ENCODE data around the gene GRK6.
A peak's percentile ranks its signal among the peaks of the same experiment; 100 is the strongest.

DNA sequence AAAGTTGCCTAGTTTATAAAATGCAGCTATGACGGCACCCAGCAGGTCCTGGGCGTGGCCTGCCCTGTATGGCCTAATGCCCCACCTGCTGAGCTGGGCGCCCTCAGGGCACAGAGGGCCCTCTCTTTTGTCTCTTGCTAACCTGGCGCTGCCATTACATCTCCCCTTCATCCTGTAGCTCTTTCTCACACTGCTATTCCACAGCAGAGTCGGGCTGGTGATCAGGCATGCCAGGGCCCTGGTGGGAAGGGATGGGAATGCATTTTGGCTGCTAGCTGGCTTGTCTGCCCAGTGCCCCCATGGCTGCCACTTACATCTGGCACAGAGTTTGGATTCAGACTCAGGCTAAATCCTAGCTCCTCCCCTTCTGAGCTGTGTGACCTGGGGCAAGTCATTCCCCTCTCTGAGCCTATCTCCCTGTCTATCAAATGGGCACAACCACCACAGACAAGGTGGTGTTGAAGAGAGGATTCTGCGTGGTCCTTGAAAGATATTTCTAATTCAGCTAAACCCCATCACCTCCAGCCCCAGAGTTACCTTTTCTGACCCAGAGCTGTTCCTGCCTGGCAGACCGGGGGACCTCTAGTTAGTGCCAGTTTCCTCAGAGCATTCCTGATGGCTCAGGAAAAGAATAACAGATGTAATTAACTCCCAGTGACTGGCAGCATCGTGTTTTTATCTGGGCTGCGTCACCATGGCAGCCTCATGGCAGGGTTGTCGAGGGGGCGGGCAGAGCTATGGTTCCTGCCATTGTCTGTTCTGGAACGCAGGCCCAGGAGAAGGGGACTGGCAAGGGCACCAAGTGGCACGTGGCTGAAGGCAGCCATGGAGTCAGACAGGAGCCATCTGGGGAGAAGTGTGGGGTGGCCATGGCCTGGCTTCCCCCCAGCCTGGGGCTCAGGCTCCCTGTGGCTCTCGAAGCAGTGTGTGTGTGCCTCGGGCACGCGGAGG is 26.5 kb downstream of the GRK6 start:
- TF ChIP-seq CTCF (IDR thresholded peaks at IDR 0.05), result 0 out of 2 replicates have a peak, but pooled peaks have one; percentile 14
- no peak for TF ChIP-seq YY1 (IDR thresholded peaks at IDR 0.05; ENCODE audit: low read depth)
- TF ChIP-seq POLR2AphosphoS5 (IDR thresholded peaks at IDR 0.05; ENCODE audit: low read depth, low read length), result no peak
- TF ChIP-seq, protein P1, sequence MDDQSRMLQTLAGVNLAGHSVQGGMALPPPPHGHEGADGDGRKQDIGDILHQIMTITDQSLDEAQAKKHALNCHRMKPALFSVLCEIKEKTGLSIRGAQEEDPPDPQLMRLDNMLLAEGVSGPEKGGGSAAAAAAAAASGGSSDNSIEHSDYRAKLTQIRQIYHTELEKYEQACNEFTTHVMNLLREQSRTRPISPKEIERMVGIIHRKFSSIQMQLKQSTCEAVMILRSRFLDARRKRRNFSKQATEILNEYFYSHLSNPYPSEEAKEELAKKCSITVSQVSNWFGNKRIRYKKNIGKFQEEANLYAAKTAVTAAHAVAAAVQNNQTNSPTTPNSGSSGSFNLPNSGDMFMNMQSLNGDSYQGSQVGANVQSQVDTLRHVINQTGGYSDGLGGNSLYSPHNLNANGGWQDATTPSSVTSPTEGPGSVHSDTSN (IDR thresholded peaks at IDR 0.05), result no peak
- TF ChIP-seq, protein P2, sequence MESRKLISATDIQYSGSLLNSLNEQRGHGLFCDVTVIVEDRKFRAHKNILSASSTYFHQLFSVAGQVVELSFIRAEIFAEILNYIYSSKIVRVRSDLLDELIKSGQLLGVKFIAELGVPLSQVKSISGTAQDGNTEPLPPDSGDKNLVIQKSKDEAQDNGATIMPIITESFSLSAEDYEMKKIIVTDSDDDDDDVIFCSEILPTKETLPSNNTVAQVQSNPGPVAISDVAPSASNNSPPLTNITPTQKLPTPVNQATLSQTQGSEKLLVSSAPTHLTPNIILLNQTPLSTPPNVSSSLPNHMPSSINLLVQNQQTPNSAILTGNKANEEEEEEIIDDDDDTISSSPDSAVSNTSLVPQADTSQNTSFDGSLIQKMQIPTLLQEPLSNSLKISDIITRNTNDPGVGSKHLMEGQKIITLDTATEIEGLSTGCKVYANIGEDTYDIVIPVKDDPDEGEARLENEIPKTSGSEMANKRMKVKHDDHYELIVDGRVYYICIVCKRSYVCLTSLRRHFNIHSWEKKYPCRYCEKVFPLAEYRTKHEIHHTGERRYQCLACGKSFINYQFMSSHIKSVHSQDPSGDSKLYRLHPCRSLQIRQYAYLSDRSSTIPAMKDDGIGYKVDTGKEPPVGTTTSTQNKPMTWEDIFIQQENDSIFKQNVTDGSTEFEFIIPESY (IDR thresholded peaks at IDR 0.05; ENCODE audit: borderline replicate concordance, low read depth), result no peak
- TF ChIP-seq, protein P3, sequence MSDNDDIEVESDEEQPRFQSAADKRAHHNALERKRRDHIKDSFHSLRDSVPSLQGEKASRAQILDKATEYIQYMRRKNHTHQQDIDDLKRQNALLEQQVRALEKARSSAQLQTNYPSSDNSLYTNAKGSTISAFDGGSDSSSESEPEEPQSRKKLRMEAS (IDR thresholded peaks at IDR 0.05; ENCODE audit: low read depth), result no peak
- TF ChIP-seq, protein P4, sequence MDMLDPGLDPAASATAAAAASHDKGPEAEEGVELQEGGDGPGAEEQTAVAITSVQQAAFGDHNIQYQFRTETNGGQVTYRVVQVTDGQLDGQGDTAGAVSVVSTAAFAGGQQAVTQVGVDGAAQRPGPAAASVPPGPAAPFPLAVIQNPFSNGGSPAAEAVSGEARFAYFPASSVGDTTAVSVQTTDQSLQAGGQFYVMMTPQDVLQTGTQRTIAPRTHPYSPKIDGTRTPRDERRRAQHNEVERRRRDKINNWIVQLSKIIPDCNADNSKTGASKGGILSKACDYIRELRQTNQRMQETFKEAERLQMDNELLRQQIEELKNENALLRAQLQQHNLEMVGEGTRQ (IDR thresholded peaks at IDR 0.05; ENCODE audit: borderline replicate concordance, low read depth, low read length), result no peak
- no peak for TF ChIP-seq CHD2 (IDR thresholded peaks at IDR 0.05; ENCODE audit: low read length, partially characterized antibody)
- peak; percentile 44; the same call in 1 of the 2 replicates for TF ChIP-seq GATA2 (CRISPR knock-in tag; IDR thresholded peaks at IDR 0.05)
- no peak for TF ChIP-seq TAF1 (IDR thresholded peaks at IDR 0.05; ENCODE audit: borderline replicate concordance, low read depth, low read length)
- TF ChIP-seq EP300 (IDR thresholded peaks at IDR 0.05; ENCODE audit: borderline replicate concordance in 1 of 2, low read depth in 1 of 2, low read length in 1 of 2), result peak in 1 of 2 experiments; percentile 43; a peak in 2 of 4 replicates
- TF ChIP-seq USF1 (IDR thresholded peaks at IDR 0.05; ENCODE audit: borderline replicate concordance, low read depth), result no peak
- TF ChIP-seq, protein P5, sequence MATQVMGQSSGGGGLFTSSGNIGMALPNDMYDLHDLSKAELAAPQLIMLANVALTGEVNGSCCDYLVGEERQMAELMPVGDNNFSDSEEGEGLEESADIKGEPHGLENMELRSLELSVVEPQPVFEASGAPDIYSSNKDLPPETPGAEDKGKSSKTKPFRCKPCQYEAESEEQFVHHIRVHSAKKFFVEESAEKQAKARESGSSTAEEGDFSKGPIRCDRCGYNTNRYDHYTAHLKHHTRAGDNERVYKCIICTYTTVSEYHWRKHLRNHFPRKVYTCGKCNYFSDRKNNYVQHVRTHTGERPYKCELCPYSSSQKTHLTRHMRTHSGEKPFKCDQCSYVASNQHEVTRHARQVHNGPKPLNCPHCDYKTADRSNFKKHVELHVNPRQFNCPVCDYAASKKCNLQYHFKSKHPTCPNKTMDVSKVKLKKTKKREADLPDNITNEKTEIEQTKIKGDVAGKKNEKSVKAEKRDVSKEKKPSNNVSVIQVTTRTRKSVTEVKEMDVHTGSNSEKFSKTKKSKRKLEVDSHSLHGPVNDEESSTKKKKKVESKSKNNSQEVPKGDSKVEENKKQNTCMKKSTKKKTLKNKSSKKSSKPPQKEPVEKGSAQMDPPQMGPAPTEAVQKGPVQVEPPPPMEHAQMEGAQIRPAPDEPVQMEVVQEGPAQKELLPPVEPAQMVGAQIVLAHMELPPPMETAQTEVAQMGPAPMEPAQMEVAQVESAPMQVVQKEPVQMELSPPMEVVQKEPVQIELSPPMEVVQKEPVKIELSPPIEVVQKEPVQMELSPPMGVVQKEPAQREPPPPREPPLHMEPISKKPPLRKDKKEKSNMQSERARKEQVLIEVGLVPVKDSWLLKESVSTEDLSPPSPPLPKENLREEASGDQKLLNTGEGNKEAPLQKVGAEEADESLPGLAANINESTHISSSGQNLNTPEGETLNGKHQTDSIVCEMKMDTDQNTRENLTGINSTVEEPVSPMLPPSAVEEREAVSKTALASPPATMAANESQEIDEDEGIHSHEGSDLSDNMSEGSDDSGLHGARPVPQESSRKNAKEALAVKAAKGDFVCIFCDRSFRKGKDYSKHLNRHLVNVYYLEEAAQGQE (IDR thresholded peaks at IDR 0.05; ENCODE audit: low read depth, low read length), result no peak
